Neural progenitor cell (in vitro differentiated cells): ENCODE results near the gene CTNNB1. TPM values are rescaled to one million over a fixed set of nuclear protein-coding genes. Genes with fewer than 3 reads are reported as not detected.

Experiments
- DNase-seq: peaks from one replicate; pipeline ENCODE4 v3.0.0-alpha.2; 2016; ENCODE audit warnings: low spot score
- H2AFZ ChIP-seq: fragments of 200-600 bp; sonication (generic); replicated peaks from 2 replicates; pipeline ENCODE4 v1.6.1; 2016; ENCODE audit warnings: antibody characterized with exemption
- H3F3A ChIP-seq: fragments of 200-600 bp; sonication (generic); 2 replicates; pipeline ENCODE4 v1.6.1; 2016; ENCODE audit warnings: antibody characterized with exemption, low read depth
- H3K27ac ChIP-seq: fragments of 200-600 bp; sonication (generic); 2 replicates; pipeline ENCODE4 v1.5.1; 2016; ENCODE audit warnings: mild to moderate bottlenecking
- H3K27me3 ChIP-seq: fragments of 200-600 bp; sonication (generic); 2 replicates; pipeline ENCODE4 v1.6.1; 2016; ENCODE audit warnings: mild to moderate bottlenecking, moderate library complexity
- H3K36me3 ChIP-seq: fragments of 200-600 bp; sonication (generic); 2 replicates; pipeline ENCODE4 v1.5.1; 2016
- H3K4me1 ChIP-seq: fragments of 200-600 bp; sonication (generic); 2 replicates; pipeline ENCODE4 v1.6.1; 2016; ENCODE audit warnings: mixed run types
- H3K4me2 ChIP-seq: fragments of 200-600 bp; sonication (generic); 2 replicates; pipeline ENCODE4 v1.6.1; 2016
- H3K4me3 ChIP-seq: fragments of 200-600 bp; sonication (generic); 2 replicates; pipeline ENCODE4 v1.5.1; 2016
- H3K79me2 ChIP-seq: fragments of 200-600 bp; sonication (generic); 2 replicates; pipeline ENCODE4 v1.6.1; 2016; ENCODE audit warnings: low read depth
- H3K9ac ChIP-seq: fragments of 200-600 bp; sonication (generic); 2 replicates; pipeline ENCODE4 v1.6.1; 2016
- H3K9me3 ChIP-seq: fragments of 200-600 bp; sonication (generic); 2 replicates; pipeline ENCODE4 v1.5.1; 2016; ENCODE audit warnings: low read depth
- H4K20me1 ChIP-seq: fragments of 200-600 bp; sonication (generic); 2 replicates; pipeline ENCODE4 v1.6.1; 2016; ENCODE audit warnings: low read depth
- H3K27ac Mint-ChIP-seq: 3 replicates; pipeline ENCODE4 v1.8.0; 2021; ENCODE audit warnings: mixed read lengths
- H3K27me3 Mint-ChIP-seq: 2 replicates; pipeline ENCODE4 v1.8.0; 2022; ENCODE audit warnings: low read depth, mild to moderate bottlenecking, inconsistent platforms, moderate library complexity, mixed read lengths; ENCODE audit not compliant: insufficient read depth
- H3K36me3 Mint-ChIP-seq: 3 replicates; pipeline ENCODE4 v1.8.0; 2021; ENCODE audit warnings: mixed read lengths
- H3K4me1 Mint-ChIP-seq: 3 replicates; pipeline ENCODE4 v1.8.0; 2021; ENCODE audit warnings: mixed read lengths
- H3K4me3 Mint-ChIP-seq: 3 replicates; pipeline ENCODE4 v1.8.0; 2021; ENCODE audit warnings: mild to moderate bottlenecking, moderate library complexity, mixed read lengths
- H3K9me3 Mint-ChIP-seq: 3 replicates; pipeline ENCODE4 v1.8.0; 2020; ENCODE audit warnings: mixed read lengths
- EZH2 ChIP-seq: fragments of 200-600 bp; sonication (generic); IDR thresholded peaks from 2 replicates; pipeline ENCODE4 v1.6.1; 2017; ENCODE audit warnings: antibody characterized with exemption, mild to moderate bottlenecking, moderate library complexity
- EZH2phosphoT487 ChIP-seq: fragments of 200-600 bp; sonication (generic); IDR thresholded peaks from 2 replicates; pipeline ENCODE4 v1.6.1; 2017; ENCODE audit warnings: antibody characterized with exemption
- total RNA-seq: library from RNA; depleted of rRNA; stranded (reverse); fragments of >200 nt; gene quantifications from 2 replicates; pipeline ENCODE4 v1.2.3, GENCODE V29; 2015; ENCODE audit warnings: low replicate concordance
- TF ChIP-seq, protein P1 (sequence below): fragments of 200-600 bp; sonication (generic); IDR thresholded peaks from 2 replicates; pipeline ENCODE4 v1.5.1; 2017; ENCODE audit warnings: antibody characterized with exemption, mild to moderate bottlenecking

Gene CTNNB1
- total RNA-seq, 1 donor from 2014 or later: 566 TPM

- H3K36me3 Mint-ChIP-seq: no peaks in the 10 kb centered on the region
- H3K79me2 ChIP-seq: no peaks in the 10 kb centered on the region
Measured at GRCh38 chr3:41190509-41191284, 8.6 kb upstream of the CTNNB1 start.

GRCh38 chr3:41192885-41193284, 6.4 kb upstream of the CTNNB1 start:
- Histone ChIP-seq H3K27me3 (no peaks in the 10 kb centered on the region), H3K79me2 (peaks cover under 1% of the 10 kb centered on the region), H2AFZ (no peak overlapping the region), H3K9ac (no peak overlapping the region), H4K20me1 (no peaks in the 10 kb centered on the region), H3K4me1 (peaks cover 14% of the 10 kb centered on the region), H3F3A (no peaks in the 10 kb centered on the region), H3K4me3 (no peak overlapping the region), H3K4me2 (no peak overlapping the region), H3K36me3 (no peaks in the 10 kb centered on the region), H3K9me3 (no peaks in the 10 kb centered on the region), H3K27ac (no peak overlapping the region)
- no peak for DNase-seq
- Mint-ChIP-seq H3K4me1 (peaks cover 46% of the 10 kb centered on the region), H3K9me3 (no peaks in the 10 kb centered on the region), H3K27me3 (peaks cover 5% of the 10 kb centered on the region), H3K36me3 (no peaks in the 10 kb centered on the region), H3K27ac (no peak overlapping the region), H3K4me3 (no peak overlapping the region)
- TF ChIP-seq, protein P1, sequence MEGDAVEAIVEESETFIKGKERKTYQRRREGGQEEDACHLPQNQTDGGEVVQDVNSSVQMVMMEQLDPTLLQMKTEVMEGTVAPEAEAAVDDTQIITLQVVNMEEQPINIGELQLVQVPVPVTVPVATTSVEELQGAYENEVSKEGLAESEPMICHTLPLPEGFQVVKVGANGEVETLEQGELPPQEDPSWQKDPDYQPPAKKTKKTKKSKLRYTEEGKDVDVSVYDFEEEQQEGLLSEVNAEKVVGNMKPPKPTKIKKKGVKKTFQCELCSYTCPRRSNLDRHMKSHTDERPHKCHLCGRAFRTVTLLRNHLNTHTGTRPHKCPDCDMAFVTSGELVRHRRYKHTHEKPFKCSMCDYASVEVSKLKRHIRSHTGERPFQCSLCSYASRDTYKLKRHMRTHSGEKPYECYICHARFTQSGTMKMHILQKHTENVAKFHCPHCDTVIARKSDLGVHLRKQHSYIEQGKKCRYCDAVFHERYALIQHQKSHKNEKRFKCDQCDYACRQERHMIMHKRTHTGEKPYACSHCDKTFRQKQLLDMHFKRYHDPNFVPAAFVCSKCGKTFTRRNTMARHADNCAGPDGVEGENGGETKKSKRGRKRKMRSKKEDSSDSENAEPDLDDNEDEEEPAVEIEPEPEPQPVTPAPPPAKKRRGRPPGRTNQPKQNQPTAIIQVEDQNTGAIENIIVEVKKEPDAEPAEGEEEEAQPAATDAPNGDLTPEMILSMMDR: no peak
- TF ChIP-seq EZH2phosphoT487 (no peak), EZH2 (no peak)

More at GRCh38 chr3:41190509-41191284, 8.6 kb upstream of the CTNNB1 start:
- H3K27ac ChIP-seq: no peak overlapping the region
- no peaks in the 10 kb centered on the region for H3K9me3 ChIP-seq
- H2AFZ ChIP-seq: peak overlapping the region; percentile 0
- H4K20me1 ChIP-seq: no peaks in the 10 kb centered on the region
- TF ChIP-seq EZH2: no peak
- TF ChIP-seq, protein P1: no peak
- no peak for TF ChIP-seq EZH2phosphoT487
- Mint-ChIP-seq H3K4me1 (peaks cover 30% of the 10 kb centered on the region), H3K9me3 (no peaks in the 10 kb centered on the region), H3K27me3 (peaks cover 5% of the 10 kb centered on the region), H3K27ac (peak overlapping the region; percentile 64), H3K4me3 (no peak overlapping the region)
- no peak overlapping the region for H3K4me3 ChIP-seq
- no peaks in the 10 kb centered on the region for H3K27me3 ChIP-seq
- no peak for DNase-seq
- H3K9ac ChIP-seq: no peak overlapping the region
- H3K4me1 ChIP-seq: peaks cover 14% of the 10 kb centered on the region
- H3F3A ChIP-seq: no peaks in the 10 kb centered on the region
- no peaks in the 10 kb centered on the region for H3K36me3 ChIP-seq
- H3K4me2 ChIP-seq: no peak overlapping the region

DNA sequence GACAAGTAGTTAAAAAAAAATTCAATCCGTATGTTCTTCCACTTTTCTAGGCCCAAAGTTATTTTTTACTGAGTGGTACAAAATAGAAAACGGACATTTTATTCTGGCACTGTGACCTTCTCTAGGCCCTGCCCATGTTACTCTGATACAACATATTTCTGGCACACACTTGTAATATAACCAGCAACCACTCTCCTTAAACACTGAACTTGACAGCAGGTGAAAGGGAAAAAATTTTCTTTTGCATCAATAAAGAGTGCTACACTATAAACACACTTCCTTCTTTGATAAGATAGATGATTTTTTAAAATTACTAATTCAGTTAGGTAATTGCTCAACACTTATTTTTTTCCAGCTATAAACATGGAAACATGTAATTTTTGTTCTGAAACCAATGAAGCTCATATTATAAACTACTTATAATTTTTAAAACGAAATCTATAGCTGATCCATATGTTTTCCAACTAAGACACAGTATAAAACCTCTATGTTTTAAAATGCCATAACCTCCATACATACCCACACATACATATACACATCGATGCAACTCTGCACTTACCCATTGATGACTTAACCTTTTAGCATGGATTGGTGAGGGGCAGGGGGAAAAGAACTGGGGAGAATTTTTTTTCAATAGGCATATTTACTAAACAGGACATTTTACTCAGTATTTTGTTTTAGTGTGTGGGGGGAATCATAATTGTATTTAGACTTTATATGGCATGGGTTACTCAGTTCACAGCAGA, 5.3 kb upstream of the CTNNB1 start:
- H3K27ac Mint-ChIP-seq: peak overlapping the region; percentile 57
- Histone ChIP-seq H3K4me3 (no peak overlapping the region), H3K36me3 (no peaks in the 10 kb centered on the region), H3K79me2 (peaks cover 7% of the 10 kb centered on the region), H3K4me1 (peaks cover 20% of the 10 kb centered on the region), H3F3A (no peaks in the 10 kb centered on the region), H3K9me3 (no peaks in the 10 kb centered on the region), H3K9ac (no peak overlapping the region), H3K27me3 (no peaks in the 10 kb centered on the region), H4K20me1 (no peaks in the 10 kb centered on the region), H3K27ac (no peak overlapping the region), H3K4me2 (no peak overlapping the region), H2AFZ (no peak overlapping the region)
- peaks cover 5% of the 10 kb centered on the region for H3K27me3 Mint-ChIP-seq
- no peak for TF ChIP-seq EZH2
- no peak for TF ChIP-seq EZH2phosphoT487
- TF ChIP-seq, protein P1: no peak
- peak overlapping the region; percentile 52 for H3K4me3 Mint-ChIP-seq
- DNase-seq: no peak
- no peaks in the 10 kb centered on the region for H3K9me3 Mint-ChIP-seq
- no peaks in the 10 kb centered on the region for H3K36me3 Mint-ChIP-seq
- peaks cover 53% of the 10 kb centered on the region for H3K4me1 Mint-ChIP-seq
